ENCODE measurements around the gene WDR1. TPM values are rescaled to one million over a fixed set of nuclear protein-coding genes. Genes with fewer than 3 reads are reported as not detected.

WDR1 gene
- total and polyA plus RNA-seq, 2 of the 13 experiments (the other 11 are each of a cell fraction or from before 2014, with no cell fraction given): 106 to 198 TPM

- ATAC-seq (no peak), DNase-seq (ENCODE audit: low spot score) (no peak), FAIRE-seq (no peak)
- H3K36me3 ChIP-seq (replicated peaks in 1 of 2; ENCODE audit: control insufficient read depth in 1 of 2, insufficient read depth in 2 of 2, low read length in 2 of 2): no peaks in the 10 kb centered on the region
- peaks cover 9% of the 10 kb centered on the region; the same call in 1 of the 2 replicates for H3K4me1 ChIP-seq (ENCODE audit: insufficient read depth, low read length)
- ChIA-PET CTCF (ENCODE audit: low intra/inter-chr PET ratio, low total read pairs) (no interaction called here), POLR2A (no interaction called here)
- no peaks in the 10 kb centered on the region for H3K9me3 ChIP-seq (ENCODE audit: low read length)
- H4K20me1 ChIP-seq (ENCODE audit: insufficient read depth, low read length): no peaks in the 10 kb centered on the region
- in situ Hi-C loops (cut with HindIII; ENCODE audit: extremely low pct_ligation_motif_present, low pct_unique_long_range_greater_than_20kb): loop anchor here (25.0 kb wide), 1 partner anchor 1258 kb away; no protein-coding TSS in a partner anchor
- no peak overlapping the region for H3K27ac ChIP-seq (ENCODE audit: extremely low read length, insufficient read depth, low read length)
- 14% methylated on average over 2 of the region's 3 CpGs for WGBS (ENCODE audit: low lambda C conversion rate)
- peaks cover 0 to 17% of the 10 kb centered on the region in 2 experiments; a peak in 2 of 5 replicates for H3K27me3 ChIP-seq (ENCODE audit: control insufficient read depth in 1 of 2, insufficient read depth in 2 of 2, low read length in 2 of 2)
- H3K9ac ChIP-seq (ENCODE audit: insufficient read depth, low read depth, low read length): no peak overlapping the region
- intact Hi-C loops (cut with micrococcal nuclease; ENCODE audit: unreplicated experiment): no loop called here
- no TSS peak for BruUV-seq (replicated peaks)
- TF ChIP-seq MAFK (conservative IDR thresholded peaks at IDR 0.05 in 1 of 2, IDR thresholded peaks at IDR 0.05 in 1 of 2; ENCODE audit: low read length in 2 of 2) (peak; percentile 92 to 96), MAFF (IDR thresholded peaks at IDR 0.05; ENCODE audit: low read depth, low read length) (peak; percentile 91), FOXK2 (IDR thresholded peaks at IDR 0.05) (no peak), ZFP41 (CRISPR knock-in tag; IDR thresholded peaks at IDR 0.05; ENCODE audit: borderline replicate concordance) (no peak), AGO1 (IDR thresholded peaks at IDR 0.05; ENCODE audit: low read depth, low read length, poor library complexity, severe bottlenecking) (no peak), RFXAP (CRISPR knock-in tag; IDR thresholded peaks at IDR 0.05; ENCODE audit: borderline replicate concordance) (no peak)
- no peak overlapping the region for H3K4me3 ChIP-seq (replicated peaks in 1 of 3; ENCODE audit: insufficient read depth in 1 of 3, low read depth in 2 of 3, low read length in 3 of 3)
- H2AFZ ChIP-seq (ENCODE audit: low read length): no peak overlapping the region
- H3K79me2 ChIP-seq (ENCODE audit: insufficient read depth, low read length): no peaks in the 10 kb centered on the region
- no peak overlapping the region for H3K4me2 ChIP-seq (ENCODE audit: low read depth, low read length)
Observed at GRCh38 chr4:10154241-10154640, 37.6 kb upstream of the WDR1 start.

- intact Hi-C loops (cut with micrococcal nuclease; ENCODE audit: unreplicated experiment): no loop called here
- no peak for TF ChIP-seq ZNF414 (CRISPR knock-in tag; IDR thresholded peaks at IDR 0.05)
- no peak for TF ChIP-seq ZNF572 (CRISPR knock-in tag; IDR thresholded peaks at IDR 0.05)
- TF ChIP-seq RNF2 (conservative IDR thresholded peaks at IDR 0.05; ENCODE audit: low read depth): no peak
- TF ChIP-seq RARG (CRISPR knock-in tag; IDR thresholded peaks at IDR 0.05; ENCODE audit: low read depth): no peak
- TF ChIP-seq FOXK1 (CRISPR knock-in tag; IDR thresholded peaks at IDR 0.05; ENCODE audit: borderline replicate concordance, low read depth): no peak
- TF ChIP-seq KAT8 (CRISPR knock-in tag; IDR thresholded peaks at IDR 0.05): no peak
- TF ChIP-seq RFX1 (IDR thresholded peaks at IDR 0.05): no peak
- no peak for TF ChIP-seq PRDM15 (CRISPR knock-in tag; IDR thresholded peaks at IDR 0.05)
Observed at GRCh38 chr4:10153161-10153560, 36.6 kb upstream of the WDR1 start.

More at GRCh38 chr4:10153161-10153560, 36.6 kb upstream of the WDR1 start:
- no TSS peak for BruUV-seq (replicated peaks)
- POLR2A ChIA-PET: no interaction called here
- H3K9me3 ChIP-seq (ENCODE audit: low read length): no peaks in the 10 kb centered on the region
- CTCF ChIA-PET (ENCODE audit: low intra/inter-chr PET ratio, low total read pairs): no interaction called here
- H3K27me3 ChIP-seq (ENCODE audit: control insufficient read depth in 1 of 2, insufficient read depth in 2 of 2, low read length in 2 of 2): peaks cover 0 to 17% of the 10 kb centered on the region in 2 experiments; a peak in 2 of 5 replicates
- H3K9ac ChIP-seq (ENCODE audit: insufficient read depth, low read depth, low read length): no peak overlapping the region
- ATAC-seq (no peak), FAIRE-seq (no peak), DNase-seq (ENCODE audit: low spot score) (no peak)
- in situ Hi-C loops (cut with HindIII; ENCODE audit: extremely low pct_ligation_motif_present, low pct_unique_long_range_greater_than_20kb): loop anchor here (25.0 kb wide), 1 partner anchor 1259 kb away; no protein-coding TSS in a partner anchor
- no peaks in the 10 kb centered on the region for H3K36me3 ChIP-seq (replicated peaks in 1 of 2; ENCODE audit: control insufficient read depth in 1 of 2, insufficient read depth in 2 of 2, low read length in 2 of 2)
- H3K4me1 ChIP-seq (ENCODE audit: insufficient read depth, low read length): 0 out of 2 replicates have a peak, but pooled peaks cover under 1% of the 10 kb centered on the region
- 50% methylated on average over 1 of the region's 1 CpG for WGBS (ENCODE audit: low lambda C conversion rate)
- no peak overlapping the region for H3K4me2 ChIP-seq (ENCODE audit: low read depth, low read length)
- no peak overlapping the region for H3K27ac ChIP-seq (ENCODE audit: extremely low read length, insufficient read depth, low read length)
- no peak overlapping the region for H2AFZ ChIP-seq (ENCODE audit: low read length)
- H3K79me2 ChIP-seq (ENCODE audit: insufficient read depth, low read length): no peaks in the 10 kb centered on the region
- no peak overlapping the region for H3K4me3 ChIP-seq (replicated peaks in 1 of 3; ENCODE audit: insufficient read depth in 1 of 3, low read depth in 2 of 3, low read length in 3 of 3)
- H4K20me1 ChIP-seq (ENCODE audit: insufficient read depth, low read length): no peaks in the 10 kb centered on the region
